Esophagus squamous epithelium (tissue), 5 donors: ENCODE data around the gene FNDC1. TPM values are rescaled to one million over a fixed set of nuclear protein-coding genes. Genes with fewer than 3 reads are reported as not detected.
"Not testable (repeated sequence)": the region's sequence is repeated elsewhere in the genome, so short reads cannot be mapped to it uniquely, and the experiment has no call there.

Experiments
- DNase-seq: peaks from one replicate; lab custom pipeline; 2025; lab: John Stamatoyannopoulos, UW
- H3K27ac ChIP-seq, 4 donors: fragments of 200-600 bp; sonication (generic); one replicate each; pipeline ENCODE4 v1.5.1; 2016 to 2019; ENCODE audit warnings: mild to moderate bottlenecking in 1 of 4
- H3K27me3 ChIP-seq, 4 donors: fragments of 200-600 bp; sonication (generic); 1 replicate in 3 of 4; 2 replicates in 1 of 4; pipeline versions ENCODE4 v1.5.1 to v1.6.0; 2017 to 2021; ENCODE audit warnings: antibody characterized with exemption in 1 of 4
- H3K36me3 ChIP-seq, 3 donors: fragments of 200-600 bp; sonication (generic); one replicate each; pipeline ENCODE4 v1.5.1; 2016 to 2019
- H3K4me1 ChIP-seq, 3 donors: fragments of 200-600 bp; sonication (generic); one replicate each; pipeline ENCODE4 v1.5.1; 2017 to 2019
- H3K4me3 ChIP-seq, 4 donors: fragments of 200-600 bp; sonication (generic); 1 replicate in 3 of 4; 2 replicates in 1 of 4; pipeline ENCODE4 v1.5.1; 2016 to 2019; ENCODE audit warnings: mild to moderate bottlenecking in 2 of 4, moderate library complexity in 1 of 4
- H3K9me3 ChIP-seq, 3 donors: fragments of 200-600 bp; sonication (generic); one replicate each; pipeline ENCODE4 v1.5.1; 2016 to 2019
- POLR2A ChIP-seq, 4 donors: fragments of 450-650 bp; IDR thresholded peaks; one replicate each; pipeline ENCODE4 v1.6.1; 2017; ENCODE audit warnings: antibody characterized with exemption in 4 of 4, mild to moderate bottlenecking in 4 of 4, moderate library complexity in 3 of 4
- WGBS, 2 donors: methylation state at CpG; one replicate each; pipeline ENCODE4 v1.1.5; 2018; 5-methylcytosine and 5-hydroxymethylcytosine counted together
- intact Hi-C: fragments of 100-400 bp; cut with DNase I; formaldehyde crosslinking; loops from one replicate; pipeline ENCODE4 v1.15.0; 2022
- total RNA-seq, 4 donors: library from RNA; depleted of rRNA; stranded (reverse); fragments of >200 nt; gene quantifications; one replicate each; pipeline ENCODE4 v1.1.0, GENCODE V29; 2016
- TF ChIP-seq, protein P1 (sequence below), 6 experiments: fragments of 450-650 bp in 4 of 6; fragments of 200-600 bp in 2 of 6; sonication (generic) in 2 of 6; IDR thresholded peaks; one replicate each; pipeline ENCODE4 v1.5.1; 2016 to 2019; ENCODE audit warnings: antibody characterized with exemption in 6 of 6, mild to moderate bottlenecking in 4 of 6, moderate library complexity in 4 of 6
- donor health status: DM: yes; HTN: yes; CAD: no.

The FNDC1 gene
- total RNA-seq, 4 donors from 2014 or later: 0.04 to 0.38 (median 0.06) TPM; not detected in 1

DNA sequence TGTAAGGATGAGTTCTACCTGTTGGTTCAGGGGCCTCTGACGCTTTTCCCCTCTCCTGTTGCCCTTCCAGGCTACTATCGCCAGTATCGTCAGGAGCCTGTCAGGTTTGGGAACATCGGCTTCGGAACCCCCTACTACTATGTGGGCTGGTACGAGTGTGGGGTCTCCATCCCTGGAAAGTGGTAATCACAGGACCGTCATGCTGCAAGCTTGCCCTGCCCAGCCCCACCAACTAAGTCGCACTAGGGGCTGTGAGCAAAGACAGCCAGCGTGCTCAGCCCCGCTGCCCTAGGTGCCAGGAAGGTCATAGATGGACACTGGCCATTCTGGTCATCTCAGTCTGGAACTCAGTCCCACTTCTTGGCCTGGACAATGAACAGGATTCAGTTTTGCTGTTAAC, 102.1 kb downstream of the FNDC1 start:
- TF ChIP-seq POLR2A (IDR thresholded peaks at IDR 0.05): no peak
- TF ChIP-seq, protein P1, sequence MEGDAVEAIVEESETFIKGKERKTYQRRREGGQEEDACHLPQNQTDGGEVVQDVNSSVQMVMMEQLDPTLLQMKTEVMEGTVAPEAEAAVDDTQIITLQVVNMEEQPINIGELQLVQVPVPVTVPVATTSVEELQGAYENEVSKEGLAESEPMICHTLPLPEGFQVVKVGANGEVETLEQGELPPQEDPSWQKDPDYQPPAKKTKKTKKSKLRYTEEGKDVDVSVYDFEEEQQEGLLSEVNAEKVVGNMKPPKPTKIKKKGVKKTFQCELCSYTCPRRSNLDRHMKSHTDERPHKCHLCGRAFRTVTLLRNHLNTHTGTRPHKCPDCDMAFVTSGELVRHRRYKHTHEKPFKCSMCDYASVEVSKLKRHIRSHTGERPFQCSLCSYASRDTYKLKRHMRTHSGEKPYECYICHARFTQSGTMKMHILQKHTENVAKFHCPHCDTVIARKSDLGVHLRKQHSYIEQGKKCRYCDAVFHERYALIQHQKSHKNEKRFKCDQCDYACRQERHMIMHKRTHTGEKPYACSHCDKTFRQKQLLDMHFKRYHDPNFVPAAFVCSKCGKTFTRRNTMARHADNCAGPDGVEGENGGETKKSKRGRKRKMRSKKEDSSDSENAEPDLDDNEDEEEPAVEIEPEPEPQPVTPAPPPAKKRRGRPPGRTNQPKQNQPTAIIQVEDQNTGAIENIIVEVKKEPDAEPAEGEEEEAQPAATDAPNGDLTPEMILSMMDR (IDR thresholded peaks at IDR 0.05): no peak
- H3K27me3 ChIP-seq: no peaks in the 10 kb centered on the region
- no peak overlapping the region for H3K27ac ChIP-seq
- no peaks in the 10 kb centered on the region for H3K4me1 ChIP-seq
- DNase-seq: no peak
- no peaks in the 10 kb centered on the region for H3K36me3 ChIP-seq
- no peaks in the 10 kb centered on the region for H3K9me3 ChIP-seq
- intact Hi-C loops: no loop called here
- WGBS, 2 donors: 82 to 94% methylated on average over 4 to 5 of the region's 10 CpGs
- no peak overlapping the region for H3K4me3 ChIP-seq

GRCh38 chr6:159278626-159279025, 109.4 kb downstream of the FNDC1 start:
- Histone ChIP-seq H3K27me3 (no peaks in the 10 kb centered on the region), H3K36me3 (no peaks in the 10 kb centered on the region), H3K9me3 (no peaks in the 10 kb centered on the region), H3K4me1 (no peaks in the 10 kb centered on the region), H3K4me3 (no peak overlapping the region), H3K27ac (no peak overlapping the region)
- no peak for DNase-seq
- intact Hi-C loops: no loop called here
- TF ChIP-seq, protein P1 (IDR thresholded peaks at IDR 0.05): no peak
- no peak for TF ChIP-seq POLR2A (IDR thresholded peaks at IDR 0.05)

- Histone ChIP-seq H3K27me3 (no peaks in the 10 kb centered on the region), H3K4me1 (no peaks in the 10 kb centered on the region), H3K27ac (no peak overlapping the region), H3K9me3 (no peaks in the 10 kb centered on the region), H3K36me3 (no peaks in the 10 kb centered on the region), H3K4me3 (no peak overlapping the region)
- no peak for DNase-seq
- intact Hi-C loops: no loop called here
- 46 to 48% methylated on average over 10 of the region's 10 CpGs for WGBS, 2 donors
- TF ChIP-seq, protein P1 (IDR thresholded peaks at IDR 0.05): no peak
These were observed 110.6 kb downstream of the FNDC1 start for GRCh38 chr6:159279790-159280277.

DNA sequence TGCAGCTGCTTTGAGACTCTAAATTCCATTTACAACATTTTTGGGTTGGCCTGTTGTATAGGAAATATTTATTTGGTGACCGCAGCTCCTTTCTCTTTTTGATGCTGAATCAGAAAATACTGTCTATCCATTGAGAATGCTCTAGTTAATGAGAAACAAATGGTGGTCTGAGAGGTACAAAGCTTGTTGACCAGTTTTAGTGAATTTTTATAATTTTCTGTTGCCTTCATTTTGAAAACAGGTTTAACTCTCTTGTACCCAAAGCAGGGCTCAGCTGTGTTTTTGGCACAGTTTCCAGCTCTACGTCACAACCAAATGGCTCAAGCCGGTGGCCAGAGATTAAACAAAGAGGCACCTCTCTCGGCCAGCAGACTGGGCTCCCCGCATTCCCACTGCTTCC, 113.2 kb downstream of the FNDC1 start:
- Histone ChIP-seq H3K27me3 (no peaks in the 10 kb centered on the region), H3K27ac (no peak overlapping the region), H3K4me1 (no peaks in the 10 kb centered on the region), H3K36me3 (no peaks in the 10 kb centered on the region), H3K4me3 (no peak overlapping the region), H3K9me3 (peaks cover 0 to 3% (median 0%) of the 10 kb centered on the region in 3 donors)
- 32 to 54% methylated on average over 4 to 5 of the region's 5 CpGs for WGBS, 2 donors
- no peak for DNase-seq
- intact Hi-C loops: no loop called here
- TF ChIP-seq POLR2A (IDR thresholded peaks at IDR 0.05): no peak
- TF ChIP-seq, protein P1 (IDR thresholded peaks at IDR 0.05): no peak

DNA sequence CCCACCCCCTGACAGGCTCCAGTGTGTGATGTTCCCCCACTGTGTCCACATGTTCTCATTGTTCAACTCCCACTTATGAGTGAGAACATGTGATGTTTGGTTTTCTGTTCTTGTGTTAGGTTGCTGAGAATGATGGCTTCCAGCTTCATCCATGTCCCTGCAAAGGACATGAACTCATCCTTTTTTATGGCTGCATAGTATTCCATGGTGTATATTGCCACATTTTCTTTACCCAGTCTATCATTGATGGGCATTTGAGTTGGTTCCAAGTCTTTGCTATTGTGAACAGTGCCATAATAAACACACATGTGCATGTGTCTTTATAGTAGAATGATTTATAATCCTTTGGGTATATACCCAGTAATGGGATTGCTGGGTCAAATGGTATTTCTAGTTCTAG, 115.5 kb downstream of the FNDC1 start:
- H3K4me1 ChIP-seq, intact Hi-C loops, H3K9me3 ChIP-seq: not testable (repeated sequence)

DNA sequence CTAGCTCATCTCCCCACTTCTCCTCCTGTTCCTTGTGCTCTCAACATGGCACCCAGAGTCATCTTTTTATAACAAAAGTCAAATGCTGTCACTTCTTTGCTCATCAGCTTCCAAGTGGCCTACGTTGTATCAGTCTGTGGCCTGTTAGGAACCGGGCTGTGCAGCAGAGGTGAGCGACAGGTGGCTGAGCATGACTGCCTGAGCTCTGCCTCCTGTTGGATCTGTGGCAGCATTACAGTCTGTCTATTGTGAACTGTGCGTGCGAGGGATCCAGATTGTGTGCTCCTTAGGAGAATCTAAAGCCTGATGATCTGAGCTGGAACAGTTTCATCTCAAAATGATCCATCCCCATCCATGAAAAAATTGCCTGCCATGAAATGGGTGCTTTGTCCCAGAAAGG, 129.6 kb downstream of the FNDC1 start:
- Histone ChIP-seq H3K4me3 (no peak overlapping the region), H3K4me1 (no peaks in the 10 kb centered on the region), H3K27me3 (no peaks in the 10 kb centered on the region), H3K36me3 (no peaks in the 10 kb centered on the region), H3K27ac (no peak overlapping the region), H3K9me3 (no peaks in the 10 kb centered on the region)
- 74 to 90% methylated on average over 3 to 5 of the region's 5 CpGs for WGBS, 2 donors
- TF ChIP-seq POLR2A (IDR thresholded peaks at IDR 0.05): no peak
- TF ChIP-seq, protein P1 (IDR thresholded peaks at IDR 0.05): no peak
- DNase-seq: no peak
- intact Hi-C loops: no loop called here

More for the DNA sequence above, 115.5 kb downstream of the FNDC1 start:
- not testable (repeated sequence) for H3K4me3 ChIP-seq, H3K36me3 ChIP-seq, H3K27me3 ChIP-seq, DNase-seq, H3K27ac ChIP-seq
